ENCODE results near the gene EPHB2. TPM values are rescaled to one million over a fixed set of nuclear protein-coding genes. Genes with fewer than 3 reads are reported as not detected.
A peak's percentile ranks its signal among the peaks of the same experiment; 100 is the strongest.

The EPHB2 gene
- total and polyA plus RNA-seq, 2 of the 4 experiments (the other 2 are of a cell fraction) = 52.3 to 58.8 TPM

GRCh38 chr1:22749919-22750684, 39.5 kb downstream of the EPHB2 start:
- Histone ChIP-seq H3K4ac (ENCODE audit: low read depth, low read length) (peak overlapping the region; percentile 90), H3K18ac (ENCODE audit: low read depth, low read length) (peak overlapping the region; percentile 25), H2BK5ac (ENCODE audit: low read depth, low read length, poor library complexity, severe bottlenecking) (peak overlapping the region; percentile 78), H2BK15ac (ENCODE audit: low read depth, low read length) (peak overlapping the region; percentile 26), H3K9ac (ENCODE audit: low read depth, low read length) (peak overlapping the region; percentile 2; the same call in 1 of the 2 replicates), H3K27me3 (ENCODE audit: control insufficient read depth, insufficient read depth, low read length) (no peaks in the 10 kb centered on the region), H3K4me2 (ENCODE audit: low read depth, low read length) (peak overlapping the region; percentile 38), H3K4me3 (ENCODE audit: insufficient read depth, low read depth, low read length) (no peak overlapping the region), H4K5ac (ENCODE audit: low read depth, low read length) (peak overlapping the region; percentile 12; the same call in 1 of the 2 replicates), H4K91ac (ENCODE audit: insufficient read depth, low read depth, low read length) (peak overlapping the region; percentile 78), H2AK9ac (replicated peaks; ENCODE audit: low read depth, low read length, poor library complexity) (no peak overlapping the region), H2BK20ac (ENCODE audit: low read depth, low read length) (peak overlapping the region; percentile 79), H2AK5ac (ENCODE audit: low read depth, low read length) (peak overlapping the region; percentile 84), H3K23ac (ENCODE audit: low read depth, low read length) (peak overlapping the region; percentile 46), H3K14ac (replicated peaks; ENCODE audit: low read depth, low read length) (peak overlapping the region; percentile 31), H4K20me1 (ENCODE audit: insufficient read depth, low read length) (peaks cover 33% of the 10 kb centered on the region), H3K36me3 (ENCODE audit: control insufficient read depth, insufficient read depth, low read length) (no peaks in the 10 kb centered on the region), H3K79me1 (ENCODE audit: low read depth in 1 of 2, low read length in 2 of 2) (peaks cover 42 to 61% of the 10 kb centered on the region in 2 experiments), H3K9me3 (ENCODE audit: control insufficient read depth, insufficient read depth, low read length) (no peaks in the 10 kb centered on the region), H3K27ac (ENCODE audit: insufficient read depth, low read length) (peak overlapping the region; percentile 73), H4K8ac (ENCODE audit: low read depth in 2 of 2, low read length in 2 of 2) (peak overlapping the region; percentile 1 to 62; a peak in 2 of 4 replicates), H2BK120ac (ENCODE audit: low read depth, low read length) (peak overlapping the region; percentile 89), H2AFZ (replicated peaks; ENCODE audit: low read length, poor library complexity) (peak overlapping the region; percentile 15), H3K9me1 (ENCODE audit: insufficient read depth, low read length) (peaks cover 57% of the 10 kb centered on the region), H3K56ac (ENCODE audit: extremely low read depth, insufficient read depth, low read length) (peak overlapping the region; percentile 60; the same call in 1 of the 2 replicates), H3K4me1 (ENCODE audit: control insufficient read depth, insufficient read depth, low read length) (peaks cover 50% of the 10 kb centered on the region)
- TF ChIP-seq CTCF (conservative IDR thresholded peaks at IDR 0.05; ENCODE audit: low read depth, low read length) (no peak), RAD21 (IDR thresholded peaks at IDR 0.05; ENCODE audit: low read length) (peak; percentile 0), MXI1 (IDR thresholded peaks at IDR 0.05; ENCODE audit: borderline replicate concordance, low read depth, low read length) (no peak), RFX5 (IDR thresholded peaks at IDR 0.05; ENCODE audit: low read depth, low read length) (no peak), RCOR1 (IDR thresholded peaks at IDR 0.05; ENCODE audit: insufficient replicate concordance, low read length) (no peak), USF2 (IDR thresholded peaks at IDR 0.05; ENCODE audit: low read depth, low read length) (0 out of 2 replicates have a peak, but pooled peaks have one; percentile 7), SMC3 (IDR thresholded peaks at IDR 0.05; ENCODE audit: low read depth, low read length) (0 out of 2 replicates have a peak, but pooled peaks have one; percentile 1), POLR2A (IDR thresholded peaks at IDR 0.05; ENCODE audit: low read depth, low read length) (peak; percentile 67), CHD1 (IDR thresholded peaks at IDR 0.05; ENCODE audit: low read depth, low read length) (peak; percentile 48; the same call in 1 of the 2 replicates), MAFK (IDR thresholded peaks at IDR 0.05; ENCODE audit: low read depth, low read length) (peak; percentile 76; the same call in 1 of the 2 replicates), MAZ (IDR thresholded peaks at IDR 0.05; ENCODE audit: borderline replicate concordance, low read depth, low read length) (peak; percentile 45; the same call in 1 of the 2 replicates), FOS (IDR thresholded peaks at IDR 0.05; ENCODE audit: low read depth, low read length) (peak; percentile 98), NFE2L2 (IDR thresholded peaks at IDR 0.05; ENCODE audit: low read depth, low read length) (peak; percentile 95), BHLHE40 (IDR thresholded peaks at IDR 0.05; ENCODE audit: low read depth, low read length) (peak; percentile 81), CEBPB (IDR thresholded peaks at IDR 0.05; ENCODE audit: low read depth, low read length) (no peak)
- no TSS peak for BruUV-seq (replicated peaks)
- WGBS, 2 experiments (ENCODE audit: extremely low coverage in 2 of 2, insufficient read length in 1 of 2) = 0% methylated on average over 1 of the region's 5 CpGs; no CpG with 5 or more reads in 1 of the 2 experiments
- POLR2A ChIA-PET (ENCODE audit: unreplicated experiment) = interaction anchor here (0.5 kb wide), 1 partner anchor 178 kb away, joined by 3 read pairs; no protein-coding TSS in a partner anchor
- dilution Hi-C loops (cut with HindIII; ENCODE audit: low sequenced_read_pairs, unreplicated experiment) = no loop called here
- CTCF ChIA-PET = no interaction called here
- in situ Hi-C loops (cut with MboI; ENCODE audit: low sequenced_read_pairs) = no loop called here
- DNase-seq (peak; percentile 98), ATAC-seq (ENCODE audit: low read depth) (peak; percentile 85)
- intact Hi-C loops (cut with micrococcal nuclease) = loop anchor here (2.0 kb wide), 1 partner anchor 45 kb away; no protein-coding TSS in a partner anchor

Measured in IMR-90 (cell line).